Measurements from ENCODE around the gene ABL1.

DNA sequence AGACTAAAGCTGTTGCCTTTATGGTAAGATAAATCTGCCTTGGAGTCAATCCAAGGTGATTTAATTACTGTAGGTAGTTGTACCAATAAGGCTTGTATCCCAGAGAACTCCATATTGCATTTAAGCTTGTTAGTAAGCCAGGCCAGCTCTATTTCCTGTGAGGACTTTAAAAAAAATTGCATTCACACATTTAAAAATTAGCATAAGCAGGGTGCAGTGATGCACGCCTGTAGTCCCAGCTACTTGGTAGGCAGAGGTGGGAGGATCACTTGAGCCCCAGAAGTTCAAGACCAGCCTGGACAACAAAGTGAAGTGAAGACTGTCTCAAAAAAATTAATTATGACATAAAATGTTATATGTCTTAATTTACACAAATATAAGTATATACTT is 28.7 kb upstream of the ABL1 start:
- TF ChIP-seq CTCF (IDR thresholded peaks at IDR 0.05; ENCODE audit: low read length) (no peak), EZH2 (IDR thresholded peaks at IDR 0.05; ENCODE audit: borderline replicate concordance, low read length) (no peak)

All from OCI-LY1 (cell line).